ENCODE data around the gene AGK. TPM values are rescaled to one million over a fixed set of nuclear protein-coding genes. Genes with fewer than 3 reads are reported as not detected.
A peak's percentile ranks its signal among the peaks of the same experiment; 100 is the strongest.

Gene AGK
- total RNA-seq, 1 experiment from 2014 or later: 69.3 TPM

GRCh38 chr7:141700848-141701371 lies 149.7 kb downstream of the AGK start:
- DNase-seq (ENCODE audit: extremely low read depth, low read depth): no peak

- peak; percentile 5 for DNase-seq (ENCODE audit: extremely low read depth, low read depth)
These were observed 150.4 kb downstream of the AGK start for GRCh38 chr7:141701489-141702046.

- DNase-seq (ENCODE audit: extremely low read depth, low read depth): peak; percentile 30
These were observed 150.9 kb downstream of the AGK start, which contains the start of gene DENND11 for GRCh38 chr7:141702047-141702567. Gene DENND11 (minus strand): TSS chr7:141702166. CDS start chr7:141702153, 13 bp downstream.

GRCh38 chr7:141702892-141703291 lies 151.7 kb downstream of the AGK start:
- DNase-seq (ENCODE audit: extremely low read depth, low read depth): no peak

GRCh38 chr7:141704112-141704511 lies 152.9 kb downstream of the AGK start:
- no peak for DNase-seq (ENCODE audit: extremely low read depth, low read depth)

- no peak for DNase-seq (ENCODE audit: extremely low read depth, low read depth)
These were observed 153.5 kb downstream of the AGK start for GRCh38 chr7:141704741-141705140.

Other genes with a start within 250 kb of the AGK start
- 9.2 and 11.5 TPM in 2 replicates for gene DENND11, start 150.8 kb downstream of the AGK start, total RNA-seq (2014; rRNA removed; shearing (Covaris generic))
- gene WEE2, start 156.9 kb downstream of the AGK start, total RNA-seq (2014; rRNA removed; shearing (Covaris generic)): 0.27 TPM in 1 of 2 replicates, not detected in the other
- gene SSBP1, start 186.9 kb downstream of the AGK start, total RNA-seq (2014; rRNA removed; shearing (Covaris generic)): 360 and 362 TPM in 2 replicates
- gene TAS2R3, start 212.7 kb downstream of the AGK start, total RNA-seq (2014; rRNA removed; shearing (Covaris generic)): 0.78 and 0.84 TPM in 2 replicates
- gene TAS2R4, start 225.3 kb downstream of the AGK start, total RNA-seq (2014; rRNA removed; shearing (Covaris generic)): 1.2 and 1.3 TPM in 2 replicates
- 0.50 and 0.66 TPM in 2 replicates for gene TAS2R5, start 238.8 kb downstream of the AGK start, total RNA-seq (2014; rRNA removed; shearing (Covaris generic))